ENCODE results near the gene LRP1B. TPM values are rescaled to one million over a fixed set of nuclear protein-coding genes. Genes with fewer than 3 reads are reported as not detected.

Gene LRP1B
- total RNA-seq, 1 experiment from 2014 or later, result 0.03 TPM

- DNase-seq (ENCODE audit: low read depth, low spot score), result no peak
- in situ Hi-C loops (cut with HindIII; ENCODE audit: low pct_unique_long_range_greater_than_20kb, low sequenced_read_pairs), result no loop called here
These were observed 1279.4 kb downstream of the LRP1B start for GRCh38 chr2:140851258-140851981.

GRCh38 chr2:140843186-140843585 is 1287.6 kb downstream of the LRP1B start:
- in situ Hi-C loops (cut with HindIII; ENCODE audit: low pct_unique_long_range_greater_than_20kb, low sequenced_read_pairs), result no loop called here
- no peak for DNase-seq (ENCODE audit: low read depth, low spot score)

- no peak for DNase-seq (ENCODE audit: low read depth, low spot score)
- in situ Hi-C loops (cut with HindIII; ENCODE audit: low pct_unique_long_range_greater_than_20kb, low sequenced_read_pairs), result no loop called here
These were observed 1288.7 kb downstream of the LRP1B start for GRCh38 chr2:140842110-140842509.

- DNase-seq (ENCODE audit: low read depth, low spot score), result no peak
- in situ Hi-C loops (cut with HindIII; ENCODE audit: low pct_unique_long_range_greater_than_20kb, low sequenced_read_pairs), result no loop called here
These were observed 1289.7 kb downstream of the LRP1B start for GRCh38 chr2:140841141-140841540.

GRCh38 chr2:140836826-140837225 is 1294.0 kb downstream of the LRP1B start:
- in situ Hi-C loops (cut with HindIII; ENCODE audit: low pct_unique_long_range_greater_than_20kb, low sequenced_read_pairs), result no loop called here
- DNase-seq (ENCODE audit: low read depth, low spot score), result no peak

GRCh38 chr2:140835079-140835478 is 1295.7 kb downstream of the LRP1B start:
- DNase-seq (ENCODE audit: low read depth, low spot score), result no peak
- in situ Hi-C loops (cut with HindIII; ENCODE audit: low pct_unique_long_range_greater_than_20kb, low sequenced_read_pairs), result no loop called here

- no peak for DNase-seq (ENCODE audit: low read depth, low spot score)
- in situ Hi-C loops (cut with HindIII; ENCODE audit: low pct_unique_long_range_greater_than_20kb, low sequenced_read_pairs), result no loop called here
These were observed 1316.7 kb downstream of the LRP1B start for GRCh38 chr2:140814141-140814540.

GRCh38 chr2:140808820-140809219 is 1322.0 kb downstream of the LRP1B start:
- DNase-seq (ENCODE audit: low read depth, low spot score), result peak; percentile 15
- in situ Hi-C loops (cut with HindIII; ENCODE audit: low pct_unique_long_range_greater_than_20kb, low sequenced_read_pairs), result no loop called here

GRCh38 chr2:140808211-140808610 is 1322.6 kb downstream of the LRP1B start:
- in situ Hi-C loops (cut with HindIII; ENCODE audit: low pct_unique_long_range_greater_than_20kb, low sequenced_read_pairs), result no loop called here
- no peak for DNase-seq (ENCODE audit: low read depth, low spot score)

- no peak for DNase-seq (ENCODE audit: low read depth, low spot score)
- in situ Hi-C loops (cut with HindIII; ENCODE audit: low pct_unique_long_range_greater_than_20kb, low sequenced_read_pairs), result no loop called here
These were observed 1326.0 kb downstream of the LRP1B start for GRCh38 chr2:140804700-140805260.

GRCh38 chr2:140801311-140801710 is 1329.5 kb downstream of the LRP1B start:
- no peak for DNase-seq (ENCODE audit: low read depth, low spot score)
- in situ Hi-C loops (cut with HindIII; ENCODE audit: low pct_unique_long_range_greater_than_20kb, low sequenced_read_pairs), result no loop called here

GRCh38 chr2:140797718-140798117 is 1333.1 kb downstream of the LRP1B start:
- in situ Hi-C loops (cut with HindIII; ENCODE audit: low pct_unique_long_range_greater_than_20kb, low sequenced_read_pairs), result no loop called here
- no peak for DNase-seq (ENCODE audit: low read depth, low spot score)

GRCh38 chr2:140791802-140792201 is 1339.0 kb downstream of the LRP1B start:
- in situ Hi-C loops (cut with HindIII; ENCODE audit: low pct_unique_long_range_greater_than_20kb, low sequenced_read_pairs), result no loop called here

GRCh38 chr2:140786585-140786984 is 1344.2 kb downstream of the LRP1B start:
- no peak for DNase-seq (ENCODE audit: low read depth, low spot score)
- in situ Hi-C loops (cut with HindIII; ENCODE audit: low pct_unique_long_range_greater_than_20kb, low sequenced_read_pairs), result no loop called here

More at GRCh38 chr2:140791802-140792201, 1339.0 kb downstream of the LRP1B start:
- DNase-seq (ENCODE audit: low read depth, low spot score), result no peak

- no peak for DNase-seq (ENCODE audit: low read depth, low spot score)
- in situ Hi-C loops (cut with HindIII; ENCODE audit: low pct_unique_long_range_greater_than_20kb, low sequenced_read_pairs), result no loop called here
These were observed 1355.4 kb downstream of the LRP1B start for GRCh38 chr2:140775411-140775810.

GRCh38 chr2:140770645-140771044 is 1360.2 kb downstream of the LRP1B start:
- no peak for DNase-seq (ENCODE audit: low read depth, low spot score)
- in situ Hi-C loops (cut with HindIII; ENCODE audit: low pct_unique_long_range_greater_than_20kb, low sequenced_read_pairs), result no loop called here

- in situ Hi-C loops (cut with HindIII; ENCODE audit: low pct_unique_long_range_greater_than_20kb, low sequenced_read_pairs), result no loop called here
- no peak for DNase-seq (ENCODE audit: low read depth, low spot score)
These were observed 1369.0 kb downstream of the LRP1B start for GRCh38 chr2:140761807-140762206.

GRCh38 chr2:140759426-140760156 is 1371.2 kb downstream of the LRP1B start:
- in situ Hi-C loops (cut with HindIII; ENCODE audit: low pct_unique_long_range_greater_than_20kb, low sequenced_read_pairs), result no loop called here

GRCh38 chr2:140747665-140748064 is 1383.2 kb downstream of the LRP1B start:
- no peak for DNase-seq (ENCODE audit: low read depth, low spot score)
- in situ Hi-C loops (cut with HindIII; ENCODE audit: low pct_unique_long_range_greater_than_20kb, low sequenced_read_pairs), result no loop called here

More at GRCh38 chr2:140759426-140760156, 1371.2 kb downstream of the LRP1B start:
- DNase-seq (ENCODE audit: low read depth, low spot score), result no peak

All from SK-MEL-5 (cell line).